Heart left ventricle (tissue), 13 donors: Measurements from ENCODE around the gene UBR1.

Experiments used
- POLR2A ChIP-seq, 2 donors: fragments of 450-650 bp; IDR thresholded peaks; one replicate each; pipeline ENCODE4 v1.6.1; 2017; ENCODE audit warnings: antibody characterized with exemption in 2 of 2, mild to moderate bottlenecking in 2 of 2, moderate library complexity in 2 of 2
- TF ChIP-seq, protein P1 (sequence below), 12 donors: fragments of 200-600 bp; sonication (generic) in 4 of 12; IDR thresholded peaks; one replicate each; pipeline versions ENCODE4 v1.5.0 to v1.8.0; 2018 to 2022; ENCODE audit warnings: antibody characterized with exemption in 12 of 12, mild to moderate bottlenecking in 5 of 12
- donor health status: ischemic (EF 13 %, LVEDD 7.1; RV severe dilation, severe dysfunction).
- donor health status: DM: no; HTN: yes; CAD: no.
- donor health status: DM: no; HTN: no; CAD: no.
- donor health status: ischemic (EF 25% LVEDD 6.9; RV normal size, moderate dysfunction).
- donor health status: ischemic (EF 25% LVEDD 5.7; RV mildly dilated, moderate dysfunction).
- donor health status: ischemic (EF 35%, LVEDD 5.7; RV mildly dilated, moderate dysfunction).
- donor health status: nonischemic (EF 11% LVEDD 7.7; RV severe dilation, severe dysfunction).
- donor health status: DM: yes; HTN: yes; CAD: no.
- donor health status: PGD.
- donor health status: ischemic (EF 29% LVEDD 5.4; RV normal size, mild dysfunction).
- donor health status: nonischemic (EF 23%, LVEDD 6.1; RV moderate dilation, normal function).

DNA sequence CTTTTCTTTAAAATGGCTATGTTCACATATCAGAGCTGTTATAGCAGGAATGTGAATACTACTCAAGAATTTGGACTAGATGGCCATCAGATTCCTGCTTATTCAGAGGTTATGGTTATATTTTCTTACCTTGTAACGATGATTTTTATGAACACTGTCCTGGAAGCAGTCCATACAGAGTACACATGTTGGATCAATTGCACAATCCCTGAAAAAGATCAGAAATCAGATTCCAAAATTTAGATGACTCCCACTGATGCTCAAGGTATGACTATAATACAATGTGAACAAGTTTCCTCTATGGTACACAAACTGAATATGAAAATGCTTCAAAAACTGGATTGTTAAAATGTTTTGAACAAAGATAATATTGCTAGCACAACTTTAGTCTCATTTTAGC, 23.3 kb downstream of the UBR1 start:
- TF ChIP-seq, protein P1, sequence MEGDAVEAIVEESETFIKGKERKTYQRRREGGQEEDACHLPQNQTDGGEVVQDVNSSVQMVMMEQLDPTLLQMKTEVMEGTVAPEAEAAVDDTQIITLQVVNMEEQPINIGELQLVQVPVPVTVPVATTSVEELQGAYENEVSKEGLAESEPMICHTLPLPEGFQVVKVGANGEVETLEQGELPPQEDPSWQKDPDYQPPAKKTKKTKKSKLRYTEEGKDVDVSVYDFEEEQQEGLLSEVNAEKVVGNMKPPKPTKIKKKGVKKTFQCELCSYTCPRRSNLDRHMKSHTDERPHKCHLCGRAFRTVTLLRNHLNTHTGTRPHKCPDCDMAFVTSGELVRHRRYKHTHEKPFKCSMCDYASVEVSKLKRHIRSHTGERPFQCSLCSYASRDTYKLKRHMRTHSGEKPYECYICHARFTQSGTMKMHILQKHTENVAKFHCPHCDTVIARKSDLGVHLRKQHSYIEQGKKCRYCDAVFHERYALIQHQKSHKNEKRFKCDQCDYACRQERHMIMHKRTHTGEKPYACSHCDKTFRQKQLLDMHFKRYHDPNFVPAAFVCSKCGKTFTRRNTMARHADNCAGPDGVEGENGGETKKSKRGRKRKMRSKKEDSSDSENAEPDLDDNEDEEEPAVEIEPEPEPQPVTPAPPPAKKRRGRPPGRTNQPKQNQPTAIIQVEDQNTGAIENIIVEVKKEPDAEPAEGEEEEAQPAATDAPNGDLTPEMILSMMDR (IDR thresholded peaks at IDR 0.05): no peak
- no peak for TF ChIP-seq POLR2A (IDR thresholded peaks at IDR 0.05)
